ENCODE measurements around the gene BCL2A1.

BCL2A1 gene

GRCh38 chr15:79919749-79920511, 51.1 kb downstream of the BCL2A1 start:
- DNase-seq: peak; percentile 27

DNA sequence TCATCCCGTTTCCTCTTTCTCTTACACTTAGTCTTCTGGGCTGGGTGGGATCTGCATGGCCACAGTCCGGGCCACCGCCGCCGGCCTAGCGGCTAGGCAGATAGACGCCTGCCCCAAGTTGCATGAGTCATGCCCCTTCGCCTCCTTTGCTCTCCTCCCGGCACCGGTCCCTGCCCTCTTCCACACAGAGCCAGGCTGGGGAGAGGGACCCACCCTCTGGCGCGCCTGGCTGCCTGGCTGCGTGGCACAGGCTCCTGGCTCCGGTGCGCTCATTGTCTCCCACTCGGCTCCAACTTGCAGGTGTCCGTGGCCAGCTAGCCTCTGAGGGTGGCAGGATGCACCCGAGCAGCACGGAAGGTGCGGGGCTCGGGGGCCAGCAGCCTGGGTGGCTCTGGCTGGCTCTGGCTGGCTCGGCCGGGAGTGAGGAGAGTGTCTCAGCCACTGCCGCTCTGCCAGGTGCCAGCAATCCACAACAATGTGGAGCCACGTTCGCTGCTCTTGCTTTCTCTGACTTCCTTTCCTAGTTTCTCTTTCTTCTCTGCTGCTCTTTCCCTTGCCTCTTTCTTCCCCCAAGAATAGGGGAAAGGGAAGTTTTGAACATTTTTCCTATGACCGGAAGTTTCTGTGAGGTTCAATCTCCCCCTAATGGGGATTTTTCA, 51.8 kb downstream of the BCL2A1 start:
- DNase-seq: no peak

DNA sequence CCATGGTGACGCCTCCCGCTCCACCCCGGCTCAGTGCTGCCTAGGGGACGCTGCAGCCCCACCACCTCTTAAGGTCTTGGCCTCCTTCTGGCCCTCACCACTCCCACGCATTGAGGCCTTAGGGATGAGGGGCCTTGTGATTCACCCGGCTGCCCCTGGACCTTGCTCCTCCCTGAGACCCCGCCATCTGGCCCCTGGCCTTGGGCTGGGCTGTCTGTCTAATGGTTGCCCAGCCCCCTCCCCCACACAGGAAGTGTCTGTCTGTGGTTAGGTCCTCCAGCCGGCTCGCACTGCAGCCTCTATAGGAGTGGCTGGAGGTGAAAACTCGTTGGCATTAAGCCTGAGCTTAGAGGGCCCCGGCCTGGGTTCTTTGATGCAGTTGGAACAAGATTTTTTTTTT, 52.7 kb downstream of the BCL2A1 start:
- no peak for DNase-seq

DNA sequence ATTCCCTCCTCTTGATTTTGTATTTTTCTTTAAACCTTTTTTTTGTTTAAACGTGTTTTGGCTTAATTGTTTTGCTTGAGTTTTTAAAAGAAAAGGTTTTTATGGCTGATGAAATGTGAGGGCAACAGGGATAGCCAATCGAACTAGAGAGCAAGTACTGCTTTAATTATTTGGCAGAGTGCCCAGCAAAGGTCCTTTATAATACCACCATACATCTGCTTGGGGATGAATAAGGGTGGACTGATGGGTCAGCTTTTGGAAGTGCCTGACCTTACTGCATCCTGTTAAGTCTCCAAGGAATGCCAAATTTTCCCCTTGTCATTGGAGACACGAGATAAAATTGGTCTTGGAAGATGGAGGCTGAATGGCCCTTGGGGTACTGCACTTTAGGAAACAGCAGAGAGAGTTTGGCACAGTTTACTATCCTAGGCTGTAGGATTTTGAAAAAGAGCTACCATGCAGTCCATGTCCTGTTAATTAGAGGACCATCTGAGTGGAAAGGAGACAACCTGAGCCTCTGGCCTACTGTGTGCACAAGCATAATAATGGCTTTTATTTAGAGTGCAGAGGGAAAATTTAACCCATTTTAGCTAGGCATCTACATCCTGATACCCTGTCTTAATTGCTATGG, 54.4 kb downstream of the BCL2A1 start:
- peak; percentile 16 for DNase-seq

- peak; percentile 22 for DNase-seq
Observed at GRCh38 chr15:79915776-79916501, 55.1 kb downstream of the BCL2A1 start.

DNA sequence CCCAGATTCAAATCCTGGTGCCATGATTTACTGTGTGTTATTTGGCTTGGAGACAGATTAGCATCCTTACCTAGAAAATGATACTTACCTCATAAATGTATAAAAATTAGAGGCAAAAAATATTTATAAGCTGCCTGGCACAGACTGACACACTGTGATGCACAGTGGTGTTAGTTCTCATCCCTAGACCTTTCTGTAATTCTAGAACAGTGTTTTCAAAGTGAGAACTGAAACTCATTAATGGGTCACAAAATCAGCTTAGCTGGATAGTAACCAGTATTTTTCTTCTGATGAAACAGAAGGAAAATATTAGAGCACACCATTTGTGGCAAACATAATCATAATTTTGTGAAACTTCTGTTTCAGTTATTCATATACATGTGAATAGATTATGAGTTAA, 56.3 kb downstream of the BCL2A1 start:
- no peak for DNase-seq
